Measurements from ENCODE around the gene RMC1. TPM values are rescaled to one million over a fixed set of nuclear protein-coding genes. Genes with fewer than 3 reads are reported as not detected.

Gene RMC1
- total RNA-seq, 1 donor from 2014 or later, result 31.6 TPM

DNA sequence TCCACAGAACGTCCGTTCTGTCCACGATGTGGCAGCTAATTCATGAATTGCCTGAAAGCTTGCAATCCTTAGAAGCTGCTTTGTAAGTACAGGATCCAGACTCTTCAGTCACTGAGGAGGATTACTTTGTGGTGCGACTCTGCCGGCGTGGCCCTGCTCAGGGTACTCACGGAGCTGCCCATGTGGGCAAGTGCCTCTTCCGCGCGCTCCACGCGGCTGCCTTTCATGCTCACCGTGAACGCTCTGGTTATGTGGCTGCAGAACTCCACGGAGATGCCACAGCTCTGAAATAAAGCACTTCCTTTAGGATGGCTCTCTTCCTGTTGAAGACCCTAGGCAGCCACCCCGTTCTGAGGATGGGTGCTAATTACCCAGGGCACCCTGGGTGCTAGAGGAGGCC, 31.0 kb downstream of the RMC1 start:
- H3K79me2 ChIP-seq (ENCODE audit: low read depth), result no peaks in the 10 kb centered on the region
- H2AFZ ChIP-seq (replicated peaks), result no peak overlapping the region
- H3K36me3 Mint-ChIP-seq, result peaks cover 45% of the 10 kb centered on the region
- no peaks in the 10 kb centered on the region for H3K27me3 Mint-ChIP-seq (ENCODE audit: insufficient read depth, low read depth)
- H3K9me3 Mint-ChIP-seq, result no peaks in the 10 kb centered on the region
- TF ChIP-seq EZH2phosphoT487 (IDR thresholded peaks at IDR 0.05), result no peak
- TF ChIP-seq, protein P1, sequence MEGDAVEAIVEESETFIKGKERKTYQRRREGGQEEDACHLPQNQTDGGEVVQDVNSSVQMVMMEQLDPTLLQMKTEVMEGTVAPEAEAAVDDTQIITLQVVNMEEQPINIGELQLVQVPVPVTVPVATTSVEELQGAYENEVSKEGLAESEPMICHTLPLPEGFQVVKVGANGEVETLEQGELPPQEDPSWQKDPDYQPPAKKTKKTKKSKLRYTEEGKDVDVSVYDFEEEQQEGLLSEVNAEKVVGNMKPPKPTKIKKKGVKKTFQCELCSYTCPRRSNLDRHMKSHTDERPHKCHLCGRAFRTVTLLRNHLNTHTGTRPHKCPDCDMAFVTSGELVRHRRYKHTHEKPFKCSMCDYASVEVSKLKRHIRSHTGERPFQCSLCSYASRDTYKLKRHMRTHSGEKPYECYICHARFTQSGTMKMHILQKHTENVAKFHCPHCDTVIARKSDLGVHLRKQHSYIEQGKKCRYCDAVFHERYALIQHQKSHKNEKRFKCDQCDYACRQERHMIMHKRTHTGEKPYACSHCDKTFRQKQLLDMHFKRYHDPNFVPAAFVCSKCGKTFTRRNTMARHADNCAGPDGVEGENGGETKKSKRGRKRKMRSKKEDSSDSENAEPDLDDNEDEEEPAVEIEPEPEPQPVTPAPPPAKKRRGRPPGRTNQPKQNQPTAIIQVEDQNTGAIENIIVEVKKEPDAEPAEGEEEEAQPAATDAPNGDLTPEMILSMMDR (IDR thresholded peaks at IDR 0.05), result no peak
- TF ChIP-seq EZH2 (IDR thresholded peaks at IDR 0.05), result no peak
- H3K9ac ChIP-seq, result no peak overlapping the region
- H4K20me1 ChIP-seq (ENCODE audit: low read depth), result no peaks in the 10 kb centered on the region
- H3K4me3 Mint-ChIP-seq, result no peak overlapping the region
- no peak overlapping the region for H3K4me3 ChIP-seq
- H3K36me3 ChIP-seq, result no peaks in the 10 kb centered on the region
- H3K27me3 ChIP-seq, result no peaks in the 10 kb centered on the region
- H3K4me1 Mint-ChIP-seq, result no peaks in the 10 kb centered on the region
- peaks cover 3% of the 10 kb centered on the region for H3F3A ChIP-seq (ENCODE audit: low read depth)
- H3K4me2 ChIP-seq, result no peak overlapping the region
- H3K9me3 ChIP-seq (ENCODE audit: low read depth), result no peaks in the 10 kb centered on the region
- DNase-seq (ENCODE audit: low spot score), result no peak
- H3K4me1 ChIP-seq, result no peaks in the 10 kb centered on the region
- no peak overlapping the region for H3K27ac Mint-ChIP-seq
- no peak overlapping the region for H3K27ac ChIP-seq

DNA sequence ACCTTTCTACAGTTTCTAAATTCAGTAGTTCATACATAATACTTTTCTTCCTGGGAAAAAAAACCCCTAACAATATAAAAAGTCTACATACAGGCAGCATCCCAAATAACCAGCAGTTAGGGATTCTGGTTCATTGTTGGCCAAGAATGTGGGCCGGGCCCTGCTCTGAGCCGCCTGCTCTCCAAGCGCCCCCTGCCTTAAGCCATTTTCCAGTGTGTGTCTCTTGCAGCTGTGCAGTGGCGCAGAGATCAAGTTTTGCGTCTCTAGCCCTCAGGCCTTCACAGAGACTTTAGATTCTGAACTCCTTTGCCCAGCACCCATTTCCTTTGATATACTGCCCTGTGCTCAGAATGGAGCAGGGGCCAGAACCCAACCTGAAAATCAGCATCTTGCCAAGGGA, 32.9 kb downstream of the RMC1 start:
- H3K9me3 ChIP-seq (ENCODE audit: low read depth), result no peaks in the 10 kb centered on the region
- H3K79me2 ChIP-seq (ENCODE audit: low read depth), result no peaks in the 10 kb centered on the region
- H4K20me1 ChIP-seq (ENCODE audit: low read depth), result no peaks in the 10 kb centered on the region
- Mint-ChIP-seq H3K36me3 (peaks cover 46% of the 10 kb centered on the region), H3K27ac (no peak overlapping the region), H3K27me3 (ENCODE audit: insufficient read depth, low read depth) (peaks cover 5% of the 10 kb centered on the region), H3K4me1 (no peaks in the 10 kb centered on the region), H3K4me3 (no peak overlapping the region), H3K9me3 (no peaks in the 10 kb centered on the region)
- H3K4me3 ChIP-seq, result no peak overlapping the region
- H3K36me3 ChIP-seq, result no peaks in the 10 kb centered on the region
- H3K4me2 ChIP-seq, result no peak overlapping the region
- H3K27ac ChIP-seq, result no peak overlapping the region
- no peak overlapping the region for H3K9ac ChIP-seq
- no peaks in the 10 kb centered on the region for H3K4me1 ChIP-seq
- TF ChIP-seq, protein P1 (IDR thresholded peaks at IDR 0.05), result no peak
- TF ChIP-seq EZH2 (IDR thresholded peaks at IDR 0.05) (no peak), EZH2phosphoT487 (IDR thresholded peaks at IDR 0.05) (no peak)
- no peaks in the 10 kb centered on the region for H3K27me3 ChIP-seq
- H2AFZ ChIP-seq (replicated peaks), result no peak overlapping the region
- peaks cover 3% of the 10 kb centered on the region for H3F3A ChIP-seq (ENCODE audit: low read depth)
- DNase-seq (ENCODE audit: low spot score), result peak; percentile 20

DNA sequence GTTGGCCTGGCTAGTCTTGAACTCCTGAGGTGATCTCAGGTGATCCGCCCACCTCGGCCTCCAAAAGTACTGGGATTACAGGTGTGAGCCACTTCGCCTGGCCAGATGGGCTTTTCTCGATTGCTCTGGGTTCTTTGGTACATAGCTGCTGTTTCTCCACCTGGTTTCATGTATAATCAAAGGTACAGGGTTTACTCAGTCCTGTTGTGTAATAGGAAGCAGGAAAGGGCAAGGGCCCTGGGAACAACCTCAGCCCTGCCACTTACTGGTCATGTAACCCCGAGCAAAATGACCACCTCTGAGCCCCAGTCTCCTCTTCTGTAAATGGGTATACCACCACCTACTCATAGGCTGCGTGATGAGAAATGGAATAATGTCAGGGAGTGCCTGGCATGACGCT, 34.0 kb downstream of the RMC1 start:
- Mint-ChIP-seq H3K36me3 (peaks cover 42% of the 10 kb centered on the region), H3K4me3 (no peak overlapping the region), H3K4me1 (no peaks in the 10 kb centered on the region), H3K27ac (no peak overlapping the region), H3K9me3 (no peaks in the 10 kb centered on the region), H3K27me3 (ENCODE audit: insufficient read depth, low read depth) (peaks cover 5% of the 10 kb centered on the region)
- no peak overlapping the region for H3K4me2 ChIP-seq
- H3K79me2 ChIP-seq (ENCODE audit: low read depth), result no peaks in the 10 kb centered on the region
- H3K4me3 ChIP-seq, result no peak overlapping the region
- H2AFZ ChIP-seq (replicated peaks), result no peak overlapping the region
- H4K20me1 ChIP-seq (ENCODE audit: low read depth), result no peaks in the 10 kb centered on the region
- no peaks in the 10 kb centered on the region for H3K4me1 ChIP-seq
- no peaks in the 10 kb centered on the region for H3K36me3 ChIP-seq
- no peak overlapping the region for H3K27ac ChIP-seq
- H3F3A ChIP-seq (ENCODE audit: low read depth), result no peaks in the 10 kb centered on the region
- no peaks in the 10 kb centered on the region for H3K9me3 ChIP-seq (ENCODE audit: low read depth)
- no peak for DNase-seq (ENCODE audit: low spot score)
- no peaks in the 10 kb centered on the region for H3K27me3 ChIP-seq
- TF ChIP-seq, protein P1 (IDR thresholded peaks at IDR 0.05), result no peak
- TF ChIP-seq EZH2 (IDR thresholded peaks at IDR 0.05), result no peak
- TF ChIP-seq EZH2phosphoT487 (IDR thresholded peaks at IDR 0.05), result no peak
- no peak overlapping the region for H3K9ac ChIP-seq
